PC-3 (cell line): Measurements from ENCODE around the gene STPG3. TPM values are rescaled to one million over a fixed set of nuclear protein-coding genes. Genes with fewer than 3 reads are reported as not detected.

Experiments used
- ATAC-seq: fragments of 200-7000 bp; cut with Tn5 transposase; 2 replicates; pipeline ENCODE4 v1.9.1; 2020; ENCODE audit warnings: mild to moderate bottlenecking, moderate library complexity
- BruUV-seq: library from RNA; stranded (reverse); fragments of 400-500 nt; replicated peaks from 2 replicates; lab custom pipeline; 2021; lab: Mats Ljungman, UMichigan
- CTCF ChIA-PET: fragments of 300-600 bp; sonication (Branson Sonifier 250); formaldehyde crosslinking; loops from one replicate; lab custom pipeline; 2022; ENCODE audit warnings: antibody characterized with exemption; lab: Charles Lee
- POLR2A ChIA-PET: fragments of 300-600 bp; sonication (Branson Sonifier 250); formaldehyde crosslinking; loops from one replicate; lab custom pipeline; 2022; ENCODE audit warnings: antibody characterized with exemption; ENCODE audit not compliant: unreplicated experiment; lab: Charles Lee
- DNase-seq: peaks from one replicate; pipeline ENCODE4 v3.0.0-alpha.2; 2015
- H2AFZ ChIP-seq: fragments of 300-600 bp; sonication (generic); 2 replicates; pipeline ENCODE4 v1.6.0; 2016; ENCODE audit warnings: antibody characterized with exemption, low read length
- H3F3A ChIP-seq: fragments of 300-600 bp; sonication (generic); one replicate; pipeline ENCODE4 v1.6.0; 2017; ENCODE audit warnings: antibody characterized with exemption, low read length, control low read depth, mild to moderate bottlenecking; ENCODE audit not compliant: unreplicated experiment
- H3K27ac ChIP-seq: fragments of 300-600 bp; sonication (generic); 2 replicates; pipeline ENCODE4 v1.5.1; 2016; ENCODE audit warnings: mild to moderate bottlenecking, low read length
- H3K27me3 ChIP-seq: fragments of 300-600 bp; sonication (generic); 2 replicates; pipeline ENCODE4 v1.6.1; 2016; ENCODE audit warnings: low read length, mixed read lengths
- H3K36me3 ChIP-seq: fragments of 300-600 bp; sonication (generic); 2 replicates; pipeline ENCODE4 v1.6.1; 2016; ENCODE audit warnings: low read depth, mixed run types, low read length, mixed read lengths
- H3K4me1 ChIP-seq: fragments of 300-600 bp; sonication (generic); 2 replicates; pipeline ENCODE4 v1.5.1; 2016; ENCODE audit warnings: low read length; ENCODE audit not compliant: insufficient read depth
- H3K4me2 ChIP-seq: fragments of 300-600 bp; sonication (generic); 2 replicates; pipeline ENCODE4 v1.6.0; 2016; ENCODE audit warnings: low read length
- H3K4me3 ChIP-seq: fragments of 300-600 bp; sonication (generic); 2 replicates; pipeline ENCODE4 v1.5.1; 2016; ENCODE audit warnings: mild to moderate bottlenecking, low read length, mixed read lengths
- H3K79me2 ChIP-seq: fragments of 300-600 bp; sonication (generic); 2 replicates; pipeline ENCODE4 v1.6.1; 2017; ENCODE audit warnings: low read length, mixed read lengths
- H3K9ac ChIP-seq: fragments of 300-600 bp; sonication (generic); 2 replicates; pipeline ENCODE4 v1.6.0; 2016; ENCODE audit warnings: mild to moderate bottlenecking, low read length
- H3K9me2 ChIP-seq: fragments of 300-600 bp; sonication (generic); replicated peaks from 2 replicates; pipeline ENCODE4 v1.6.1; 2016; ENCODE audit warnings: mixed run types, low read length, mixed read lengths
- H3K9me3 ChIP-seq: fragments of 300-600 bp; sonication (generic); 2 replicates; pipeline ENCODE4 v1.6.1; 2016; ENCODE audit warnings: low read length, mixed read lengths
- H4K20me1 ChIP-seq: fragments of 300-600 bp; sonication (generic); 2 replicates; pipeline ENCODE4 v1.6.1; 2016; ENCODE audit warnings: low read length, mixed read lengths
- CTCF ChIP-seq: fragments of 300-600 bp; sonication (generic); conservative IDR thresholded peaks from 2 replicates; pipeline ENCODE4 v1.5.1; 2017; ENCODE audit warnings: antibody characterized with exemption, low read depth, mild to moderate bottlenecking, low read length
- EZH2 ChIP-seq: fragments of 300-600 bp; sonication (generic); IDR thresholded peaks from one replicate; pipeline ENCODE4 v1.6.1; 2017; ENCODE audit warnings: antibody characterized with exemption, mild to moderate bottlenecking, low read length; ENCODE audit not compliant: unreplicated experiment
- EZH2phosphoT487 ChIP-seq: fragments of 300-600 bp; sonication (generic); IDR thresholded peaks from 2 replicates; pipeline ENCODE4 v1.6.1; 2018; ENCODE audit warnings: mild to moderate bottlenecking, antibody characterized with exemption, low read length, borderline replicate concordance
- intact Hi-C: fragments of 100-400 bp; cut with micrococcal nuclease; formaldehyde crosslinking; loops from 2 replicates; pipeline ENCODE4 v1.9.0; 2023
- total RNA-seq: library from RNA; depleted of rRNA; stranded (reverse); fragments of >200 nt; gene quantifications from 2 replicates; pipeline ENCODE4 v1.2.3, GENCODE V29; 2014

Gene STPG3
- total RNA-seq, 1 experiment from 2014 or later = not detected

DNA sequence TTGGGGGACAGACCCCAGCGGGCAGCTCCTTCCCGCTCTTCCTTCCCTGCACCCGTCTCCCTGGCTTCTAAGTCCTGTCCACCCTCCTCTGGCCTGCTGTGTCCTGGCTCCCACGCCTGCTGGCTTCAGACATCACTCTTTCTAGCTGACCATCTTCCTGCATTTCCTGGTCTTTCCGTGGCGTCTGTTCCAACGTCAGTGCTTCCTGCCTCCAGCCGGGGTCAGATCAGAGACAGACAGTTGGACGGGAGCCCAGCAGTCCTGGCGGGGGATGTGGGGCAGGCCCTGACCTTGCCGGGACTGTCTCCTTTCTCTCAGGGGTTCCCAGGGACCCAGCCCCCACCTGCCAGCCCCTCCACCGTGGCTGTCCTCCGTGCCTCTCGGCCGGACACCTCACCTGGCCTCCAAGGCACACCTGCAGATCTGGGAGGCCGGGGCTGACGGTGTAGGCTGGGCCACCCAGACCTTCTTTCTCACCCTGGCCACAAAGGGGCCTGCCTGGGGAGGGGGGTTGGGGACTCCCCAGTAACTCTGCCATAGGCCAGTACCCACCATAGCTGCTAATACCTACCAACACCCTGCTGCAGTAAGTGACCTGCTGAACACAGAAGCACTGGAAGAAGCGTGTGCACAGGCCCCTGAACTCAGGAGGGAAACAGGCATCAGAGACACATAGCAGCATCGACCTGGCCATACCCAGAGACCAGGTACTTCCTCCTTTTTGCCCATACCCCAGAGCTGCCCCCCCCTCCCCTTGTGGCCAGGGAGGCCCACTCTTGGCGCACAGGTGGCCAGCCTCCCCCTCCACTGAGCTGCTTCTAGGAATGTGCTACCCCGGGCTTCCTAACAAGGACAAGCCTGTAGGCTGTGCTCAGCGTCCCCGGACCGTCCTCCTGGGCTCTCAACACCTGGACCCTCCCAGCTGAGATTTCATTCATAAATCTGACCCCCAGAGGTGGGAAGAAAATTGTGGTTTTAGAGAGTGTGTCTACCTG is 45.9 kb downstream of the STPG3 start:
- peaks cover 10% of the 10 kb centered on the region for H4K20me1 ChIP-seq
- ChIA-PET CTCF (no interaction called here), POLR2A (no interaction called here)
- H3K79me2 ChIP-seq = peaks cover 15% of the 10 kb centered on the region
- TF ChIP-seq CTCF (no peak), EZH2phosphoT487 (no peak), EZH2 (no peak)
- H3K9me2 ChIP-seq = no peaks in the 10 kb centered on the region
- intact Hi-C loops = no loop called here
- no peak overlapping the region for H3K9ac ChIP-seq
- no peaks in the 10 kb centered on the region for H3K36me3 ChIP-seq
- H3K4me2 ChIP-seq = no peak overlapping the region
- ATAC-seq (no peak), DNase-seq (no peak)
- no peaks in the 10 kb centered on the region for H3K9me3 ChIP-seq
- no TSS peak for BruUV-seq
- H3F3A ChIP-seq = no peaks in the 10 kb centered on the region
- H3K4me3 ChIP-seq = no peak overlapping the region
- no peak overlapping the region for H2AFZ ChIP-seq
- H3K4me1 ChIP-seq = peaks cover 7% of the 10 kb centered on the region; the same call in 1 of the 2 replicates
- no peak overlapping the region for H3K27ac ChIP-seq
- no peaks in the 10 kb centered on the region for H3K27me3 ChIP-seq

- Histone ChIP-seq H2AFZ (no peak overlapping the region), H3K9me3 (no peaks in the 10 kb centered on the region), H3K79me2 (peaks cover 15% of the 10 kb centered on the region), H3F3A (no peaks in the 10 kb centered on the region), H3K4me1 (peaks cover 11% of the 10 kb centered on the region; the same call in 1 of the 2 replicates), H3K9me2 (no peaks in the 10 kb centered on the region), H3K27me3 (no peaks in the 10 kb centered on the region), H3K27ac (no peak overlapping the region), H3K4me2 (no peak overlapping the region), H3K4me3 (no peak overlapping the region), H3K36me3 (no peaks in the 10 kb centered on the region), H4K20me1 (peaks cover 10% of the 10 kb centered on the region), H3K9ac (no peak overlapping the region)
- ChIA-PET CTCF (no interaction called here), POLR2A (no interaction called here)
- ATAC-seq (no peak), DNase-seq (no peak)
- BruUV-seq = no TSS peak
- TF ChIP-seq EZH2phosphoT487 (no peak), EZH2 (no peak), CTCF (no peak)
- intact Hi-C loops = no loop called here
Measured at GRCh38 chr9:137297966-137298365, 46.9 kb downstream of the STPG3 start.
